K562 (cell line): ENCODE results near the gene TMEM126B. TPM values are rescaled to one million over a fixed set of nuclear protein-coding genes. Genes with fewer than 3 reads are reported as not detected.

Experiments used
- DNMT1 ChIP-seq: fragments of 450-650 bp; IDR thresholded peaks from 2 replicates; pipeline ENCODE4 v1.6.1; 2016; ENCODE audit warnings: antibody characterized with exemption, mild to moderate bottlenecking
- ETV5 ChIP-seq: sonication (generic); formaldehyde crosslinking; IDR thresholded peaks from 2 replicates; pipeline ENCODE4 v1.4.0; 2020; ENCODE audit warnings: low read depth, mild to moderate bottlenecking, missing genetic modification reagents
- HEY1 ChIP-seq: fragments of 250-450 bp; sonication (Bioruptor Pico); IDR thresholded peaks from 2 replicates; pipeline ENCODE4 v1.5.0; 2020; ENCODE audit warnings: mild to moderate bottlenecking, moderate library complexity, borderline replicate concordance
- HMG20B ChIP-seq: fragments of 250-450 bp; sonication (Bioruptor Pico); IDR thresholded peaks from 2 replicates; pipeline ENCODE4 v1.5.0; 2021; ENCODE audit warnings: mild to moderate bottlenecking
- HNRNPK ChIP-seq: fragments of 200-400 bp; formaldehyde crosslinking; IDR thresholded peaks from one replicate; pipeline ENCODE4 v1.6.1; 2018; ENCODE audit warnings: mild to moderate bottlenecking, low read depth, low read length; ENCODE audit not compliant: poor library complexity, severe bottlenecking
- JUND ChIP-seq, 2 experiments: IDR thresholded peaks; 2 replicates in 1 of 2; 3 replicates in 1 of 2; pipeline ENCODE4 v1.6.1; 2011; ENCODE audit warnings: borderline replicate concordance in 2 of 2, low read depth in 2 of 2, low read length in 2 of 2, improper control_type of control experiment in 1 of 2, missing biosample characterization in 1 of 2, missing genetic modification characterization in 1 of 2, missing genetic modification reagents in 1 of 2
- MIER1 ChIP-seq: fragments of 450-650 bp; IDR thresholded peaks from 2 replicates; pipeline ENCODE4 v1.6.1; 2016; ENCODE audit warnings: antibody characterized with exemption, mild to moderate bottlenecking, low read depth
- POLR2AphosphoS5 ChIP-seq: IDR thresholded peaks from 2 replicates; pipeline ENCODE4 v1.6.1; 2011; ENCODE audit warnings: mild to moderate bottlenecking, low read depth, low read length, moderate library complexity; ENCODE audit not compliant: control insufficient read depth, insufficient read depth
- PYGO2 ChIP-seq: fragments of 450-650 bp; IDR thresholded peaks from 2 replicates; pipeline ENCODE4 v1.6.1; 2016; ENCODE audit warnings: mild to moderate bottlenecking, missing genetic modification characterization, moderate library complexity, missing compliant biosample characterization
- RBBP5 ChIP-seq: fragments of 200-600 bp; sonication (generic); IDR thresholded peaks from 2 replicates; pipeline ENCODE4 v1.6.1; 2012; ENCODE audit warnings: borderline replicate concordance, mild to moderate bottlenecking, low read length, control low read depth, inconsistent platforms; ENCODE audit not compliant: insufficient read depth, poor library complexity, severe bottlenecking
- TAF9B ChIP-seq: fragments of 450-650 bp; IDR thresholded peaks from 2 replicates; pipeline ENCODE4 v1.6.1; 2018; ENCODE audit warnings: mild to moderate bottlenecking; ENCODE audit not compliant: partially characterized antibody
- TGIF2 ChIP-seq: sonication (generic); formaldehyde crosslinking; IDR thresholded peaks from 2 replicates; pipeline ENCODE4 v1.8.1; 2022; ENCODE audit warnings: mild to moderate bottlenecking, missing genetic modification reagents, moderate library complexity
- TRIM24 ChIP-seq, 2 experiments: fragments of 450-650 bp; IDR thresholded peaks; 2 replicates each; pipeline ENCODE4 v1.6.1; 2016
- XRCC4 ChIP-seq: IDR thresholded peaks from one replicate; pipeline ENCODE4 v1.6.1; 2011; ENCODE audit not compliant: insufficient read depth, insufficient read length; ENCODE audit errors: extremely low read depth
- ZFPM2 ChIP-seq: fragments of 250-450 bp; sonication (Bioruptor Pico); IDR thresholded peaks from 2 replicates; pipeline ENCODE4 v1.5.1; 2022; ENCODE audit warnings: mild to moderate bottlenecking
- ZNF124 ChIP-seq: sonication (generic); formaldehyde crosslinking; IDR thresholded peaks from 2 replicates; pipeline ENCODE4 v1.8.1; 2022; ENCODE audit warnings: missing genetic modification reagents
- ZNF134 ChIP-seq: fragments of 250-450 bp; sonication (Bioruptor Pico); conservative IDR thresholded peaks from 2 replicates; pipeline ENCODE4 v1.4.0; 2020
- ZNF146 ChIP-seq: IDR thresholded peaks from one replicate; pipeline ENCODE4 v1.6.1; 2018; ENCODE audit warnings: missing compliant biosample characterization; ENCODE audit not compliant: unreplicated experiment
- ZNF197 ChIP-seq: fragments of 200-800 bp; sonication (Bioruptor generic); IDR thresholded peaks from 2 replicates; pipeline ENCODE4 v1.6.1; 2016; ENCODE audit warnings: low read depth, missing genetic modification characterization, missing compliant biosample characterization
- ZNF274 ChIP-seq: IDR thresholded peaks from 2 replicates; pipeline ENCODE4 v1.6.1; 2011; ENCODE audit warnings: low read depth, mild to moderate bottlenecking, low read length, moderate library complexity, borderline replicate concordance
- ZNF644 ChIP-seq: fragments of 200-800 bp; sonication (Bioruptor generic); IDR thresholded peaks from 2 replicates; pipeline ENCODE4 v1.6.1; 2016; ENCODE audit warnings: low read depth, missing genetic modification characterization, missing compliant biosample characterization
- ZNF76 ChIP-seq: fragments of 250-450 bp; sonication (Bioruptor Pico); IDR thresholded peaks from 2 replicates; pipeline ENCODE4 v1.4.0; 2020; ENCODE audit warnings: mild to moderate bottlenecking, moderate library complexity, borderline replicate concordance
- polyA plus RNA-seq, 8 experiments: library from polyadenylated mRNA; depleted of rRNA in 4 of 8; stranded (reverse) in 5 of 8; unstranded in 3 of 8; fragments of >200 nt; fragmentation: Nextera tagmentation in 2 of 8; fragmentation: Illumina TruSeq in 1 of 8; extraction: Ambion mirVana in 2 of 8; extraction: Trizol in 1 of 8; gene quantifications; 2 replicates each; pipeline versions ENCODE4 v1.2.1 to v1.2.3, GENCODE V29; 2011 to 2014; ENCODE audit warnings: inconsistent platforms in 1 of 8, missing spikeins in 1 of 8
- total RNA-seq, 7 experiments: library from RNA; depleted of rRNA in 6 of 7; stranded (reverse); fragments of >200 nt in 6 of 7; fragmentation: Illumina TruSeq in 2 of 7; extraction: Trizol in 2 of 7; gene quantifications; 2 replicates each; pipeline versions ENCODE4 v1.2.1 to v1.2.3, GENCODE V29; 2011 to 2021; ENCODE audit warnings: low replicate concordance in 1 of 7
- TF ChIP-seq, protein P1 (sequence below): sonication (generic); formaldehyde crosslinking; IDR thresholded peaks from 2 replicates; pipeline ENCODE4 v1.8.0; 2022; ENCODE audit warnings: mild to moderate bottlenecking, missing genetic modification reagents
- TF ChIP-seq, protein P2 (sequence below): fragments of 250-450 bp; sonication (Bioruptor Pico); IDR thresholded peaks from 2 replicates; pipeline ENCODE4 v1.5.0; 2020; ENCODE audit warnings: mild to moderate bottlenecking
- TF ChIP-seq, protein P3 (sequence below): fragments of 450-650 bp; IDR thresholded peaks from 2 replicates; pipeline ENCODE4 v1.6.1; 2016; ENCODE audit warnings: missing biosample characterization, missing genetic modification characterization

Gene TMEM126B
- total and polyA plus RNA-seq, 9 of the 15 experiments (the other 6 are each of a cell fraction or from before 2014, with no cell fraction given), result 85.5 to 226 (median 164) TPM

DNA sequence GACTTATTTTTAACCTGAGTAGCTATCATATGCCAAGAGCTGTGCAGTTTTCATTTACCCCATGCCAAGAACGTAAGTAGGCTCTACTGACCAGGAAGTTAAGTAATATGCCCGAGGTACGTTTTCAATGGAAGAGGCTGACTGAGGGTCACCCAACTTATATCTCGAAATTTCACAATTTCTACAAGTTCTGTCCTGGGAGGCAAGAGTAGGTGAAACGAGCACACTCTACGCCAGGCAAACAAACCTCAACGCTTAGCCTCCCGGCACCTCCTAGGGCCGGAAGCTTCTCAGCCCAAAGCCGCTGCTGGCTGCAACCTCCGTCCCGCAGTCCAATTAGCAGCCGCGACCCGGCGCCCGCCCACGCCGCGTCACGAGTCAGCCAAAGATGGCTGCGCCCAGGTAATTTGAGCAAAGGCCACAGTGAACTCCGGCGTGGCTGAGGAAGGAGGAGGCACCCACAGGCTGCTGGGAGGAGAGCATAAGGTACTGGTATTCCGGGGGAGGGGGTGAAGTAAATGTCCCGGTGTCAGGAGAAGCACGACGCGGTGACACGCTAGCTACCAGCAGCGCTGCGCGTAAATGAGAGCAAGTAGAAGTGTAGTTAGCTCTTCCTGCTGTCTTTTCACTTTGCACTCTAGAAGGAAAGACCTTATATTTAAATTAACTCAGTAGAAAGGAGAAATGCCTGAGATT is 19.4 kb downstream of the TMEM126B start, which contains the start of gene TMEM126A (continued):
- TF ChIP-seq XRCC4 (no peak), ZNF274 (no peak), POLR2AphosphoS5 (peak; percentile 89), MIER1 (no peak), HNRNPK (no peak), ZNF197 (CRISPR knock-in tag) (no peak), DNMT1 (no peak), TRIM24 (IDR thresholded peaks at IDR 0.05) (no peak), TAF9B (peak; percentile 81), RBBP5 (peak; percentile 72), ZNF76 (CRISPR knock-in tag) (no peak), HEY1 (CRISPR knock-in tag) (no peak), PYGO2 (tag) (no peak), ZNF146 (no peak), JUND (IDR thresholded peaks at IDR 0.05; ENCODE audit: borderline replicate concordance, low read depth, low read length) (peak; percentile 33; the same call in 1 of the 2 replicates), JUND (tag; IDR thresholded peaks at IDR 0.05; ENCODE audit: borderline replicate concordance, low read depth, low read length) (no peak; the same call in 2 of the 3 replicates), ZNF644 (tag) (0 out of 2 replicates have a peak, but pooled peaks have one; percentile 60), ETV5 (CRISPR knock-in tag) (peak; percentile 88), ZNF124 (CRISPR knock-in tag) (no peak), TGIF2 (CRISPR knock-in tag) (no peak), ZFPM2 (no peak), ZNF134 (no peak), HMG20B (CRISPR knock-in tag) (no peak)
- TF ChIP-seq, protein P1, sequence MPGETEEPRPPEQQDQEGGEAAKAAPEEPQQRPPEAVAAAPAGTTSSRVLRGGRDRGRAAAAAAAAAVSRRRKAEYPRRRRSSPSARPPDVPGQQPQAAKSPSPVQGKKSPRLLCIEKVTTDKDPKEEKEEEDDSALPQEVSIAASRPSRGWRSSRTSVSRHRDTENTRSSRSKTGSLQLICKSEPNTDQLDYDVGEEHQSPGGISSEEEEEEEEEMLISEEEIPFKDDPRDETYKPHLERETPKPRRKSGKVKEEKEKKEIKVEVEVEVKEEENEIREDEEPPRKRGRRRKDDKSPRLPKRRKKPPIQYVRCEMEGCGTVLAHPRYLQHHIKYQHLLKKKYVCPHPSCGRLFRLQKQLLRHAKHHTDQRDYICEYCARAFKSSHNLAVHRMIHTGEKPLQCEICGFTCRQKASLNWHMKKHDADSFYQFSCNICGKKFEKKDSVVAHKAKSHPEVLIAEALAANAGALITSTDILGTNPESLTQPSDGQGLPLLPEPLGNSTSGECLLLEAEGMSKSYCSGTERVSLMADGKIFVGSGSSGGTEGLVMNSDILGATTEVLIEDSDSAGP (CRISPR knock-in tag), result no peak
- TF ChIP-seq, protein P2, sequence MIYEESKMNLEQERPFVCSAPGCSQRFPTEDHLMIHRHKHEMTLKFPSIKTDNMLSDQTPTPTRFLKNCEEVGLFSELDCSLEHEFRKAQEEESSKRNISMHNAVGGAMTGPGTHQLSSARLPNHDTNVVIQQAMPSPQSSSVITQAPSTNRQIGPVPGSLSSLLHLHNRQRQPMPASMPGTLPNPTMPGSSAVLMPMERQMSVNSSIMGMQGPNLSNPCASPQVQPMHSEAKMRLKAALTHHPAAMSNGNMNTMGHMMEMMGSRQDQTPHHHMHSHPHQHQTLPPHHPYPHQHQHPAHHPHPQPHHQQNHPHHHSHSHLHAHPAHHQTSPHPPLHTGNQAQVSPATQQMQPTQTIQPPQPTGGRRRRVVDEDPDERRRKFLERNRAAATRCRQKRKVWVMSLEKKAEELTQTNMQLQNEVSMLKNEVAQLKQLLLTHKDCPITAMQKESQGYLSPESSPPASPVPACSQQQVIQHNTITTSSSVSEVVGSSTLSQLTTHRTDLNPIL (CRISPR knock-in tag), result no peak
- TF ChIP-seq, protein P3, sequence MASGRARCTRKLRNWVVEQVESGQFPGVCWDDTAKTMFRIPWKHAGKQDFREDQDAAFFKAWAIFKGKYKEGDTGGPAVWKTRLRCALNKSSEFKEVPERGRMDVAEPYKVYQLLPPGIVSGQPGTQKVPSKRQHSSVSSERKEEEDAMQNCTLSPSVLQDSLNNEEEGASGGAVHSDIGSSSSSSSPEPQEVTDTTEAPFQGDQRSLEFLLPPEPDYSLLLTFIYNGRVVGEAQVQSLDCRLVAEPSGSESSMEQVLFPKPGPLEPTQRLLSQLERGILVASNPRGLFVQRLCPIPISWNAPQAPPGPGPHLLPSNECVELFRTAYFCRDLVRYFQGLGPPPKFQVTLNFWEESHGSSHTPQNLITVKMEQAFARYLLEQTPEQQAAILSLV (tag), result no peak
